ENCODE measurements around the gene LYSMD2. TPM values are rescaled to one million over a fixed set of nuclear protein-coding genes. Genes with fewer than 3 reads are reported as not detected.

LYSMD2 gene
- total RNA-seq, 6 experiments from 2014 or later, result 5.0 to 17.4 (median 8.4) TPM

DNA sequence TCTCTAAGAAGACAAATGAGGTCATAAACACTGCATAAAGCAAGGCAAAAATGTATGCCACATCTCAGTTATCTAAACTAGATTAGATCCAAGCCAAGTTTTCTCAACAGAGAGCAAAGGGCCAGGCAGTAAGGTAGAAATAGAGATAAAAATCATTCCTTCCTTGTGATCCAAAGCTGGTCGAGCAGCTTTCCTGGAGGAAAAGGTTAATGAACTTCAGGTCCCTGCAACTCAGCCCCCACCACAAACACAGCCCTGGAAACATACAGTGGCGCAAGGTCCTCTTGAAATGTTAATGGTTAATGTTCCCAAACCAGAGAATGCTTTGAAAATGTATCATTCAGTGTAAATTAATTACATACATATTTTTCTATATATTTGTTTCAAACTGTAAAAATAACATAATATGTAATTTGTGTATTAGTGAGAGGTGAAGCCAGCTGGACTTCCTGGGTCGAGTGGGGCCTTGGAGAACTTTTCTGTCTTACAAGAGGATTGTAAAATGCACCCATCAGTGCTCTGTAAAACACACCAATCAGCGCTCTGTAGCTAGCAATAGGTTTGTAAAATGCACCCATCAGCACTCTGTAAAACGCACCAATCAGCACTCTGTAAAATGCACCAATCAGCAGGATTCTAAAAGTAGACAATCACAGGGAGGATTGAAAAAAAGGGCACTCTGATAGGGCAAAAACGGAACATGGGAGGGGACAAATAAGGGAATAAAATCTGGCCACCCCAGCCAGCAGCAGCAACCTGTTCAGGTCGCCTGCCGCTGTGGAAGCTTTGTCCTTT lies 17.1 kb downstream of the LYSMD2 start:
- Histone ChIP-seq H3K4me3 (no peak overlapping the region), H3K27me3 (no peaks in the 10 kb centered on the region), H3K4me1 (peaks cover 0 to 10% (median 0%) of the 10 kb centered on the region in 4 donors), H3K36me3 (peaks cover 0 to 10% (median 1%) of the 10 kb centered on the region in 4 donors), H3K9me3 (no peaks in the 10 kb centered on the region), H3K27ac (peak overlapping the region in 2 of 3 donors; percentile 7 to 45)
- intact Hi-C loops (cut with DNase I), result no loop called here
- ATAC-seq, result peak in 3 of 4 donors; percentile 54 to 61 (median 56)
- no peak for DNase-seq
- TF ChIP-seq POLR2A (IDR thresholded peaks at IDR 0.05), result no peak
- TF ChIP-seq, protein P1, sequence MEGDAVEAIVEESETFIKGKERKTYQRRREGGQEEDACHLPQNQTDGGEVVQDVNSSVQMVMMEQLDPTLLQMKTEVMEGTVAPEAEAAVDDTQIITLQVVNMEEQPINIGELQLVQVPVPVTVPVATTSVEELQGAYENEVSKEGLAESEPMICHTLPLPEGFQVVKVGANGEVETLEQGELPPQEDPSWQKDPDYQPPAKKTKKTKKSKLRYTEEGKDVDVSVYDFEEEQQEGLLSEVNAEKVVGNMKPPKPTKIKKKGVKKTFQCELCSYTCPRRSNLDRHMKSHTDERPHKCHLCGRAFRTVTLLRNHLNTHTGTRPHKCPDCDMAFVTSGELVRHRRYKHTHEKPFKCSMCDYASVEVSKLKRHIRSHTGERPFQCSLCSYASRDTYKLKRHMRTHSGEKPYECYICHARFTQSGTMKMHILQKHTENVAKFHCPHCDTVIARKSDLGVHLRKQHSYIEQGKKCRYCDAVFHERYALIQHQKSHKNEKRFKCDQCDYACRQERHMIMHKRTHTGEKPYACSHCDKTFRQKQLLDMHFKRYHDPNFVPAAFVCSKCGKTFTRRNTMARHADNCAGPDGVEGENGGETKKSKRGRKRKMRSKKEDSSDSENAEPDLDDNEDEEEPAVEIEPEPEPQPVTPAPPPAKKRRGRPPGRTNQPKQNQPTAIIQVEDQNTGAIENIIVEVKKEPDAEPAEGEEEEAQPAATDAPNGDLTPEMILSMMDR (IDR thresholded peaks at IDR 0.05), result no peak
- 51% methylated on average over 6 of the region's 8 CpGs for WGBS (ENCODE audit: insufficient coverage, low coverage, low lambda C conversion rate, missing lambda C conversion rate)

DNA sequence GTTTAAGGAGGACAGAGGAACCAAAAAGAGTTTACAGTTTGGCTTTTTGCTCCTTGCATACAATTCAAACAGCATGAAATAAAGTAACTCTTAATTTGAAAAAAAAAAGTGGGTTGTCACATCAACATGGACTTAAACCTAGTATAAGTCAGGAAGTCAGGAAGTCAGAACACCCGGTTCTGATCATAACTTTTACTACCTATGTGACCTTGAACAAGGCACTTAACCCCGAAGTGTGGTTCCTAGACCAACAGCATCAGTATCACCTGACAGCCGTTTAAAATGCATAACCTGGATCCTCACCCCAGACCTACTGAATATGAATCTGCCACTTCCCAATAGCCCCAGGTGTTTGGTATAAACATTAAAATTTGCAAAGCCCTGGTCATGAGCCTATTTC lies 18.7 kb downstream of the LYSMD2 start:
- Histone ChIP-seq H3K27me3 (no peaks in the 10 kb centered on the region), H3K4me1 (peaks cover 0 to 10% (median 0%) of the 10 kb centered on the region in 4 donors), H3K9me3 (no peaks in the 10 kb centered on the region), H3K27ac (no peak overlapping the region), H3K4me3 (no peak overlapping the region), H3K36me3 (peaks cover 0 to 4% (median 0%) of the 10 kb centered on the region in 4 donors)
- 70% methylated on average over 3 of the region's 3 CpGs for WGBS (ENCODE audit: insufficient coverage, low coverage, low lambda C conversion rate, missing lambda C conversion rate)
- intact Hi-C loops (cut with DNase I), result no loop called here
- no peak for DNase-seq
- TF ChIP-seq POLR2A (IDR thresholded peaks at IDR 0.05), result no peak
- TF ChIP-seq, protein P1 (IDR thresholded peaks at IDR 0.05), result no peak
- no peak for ATAC-seq

DNA sequence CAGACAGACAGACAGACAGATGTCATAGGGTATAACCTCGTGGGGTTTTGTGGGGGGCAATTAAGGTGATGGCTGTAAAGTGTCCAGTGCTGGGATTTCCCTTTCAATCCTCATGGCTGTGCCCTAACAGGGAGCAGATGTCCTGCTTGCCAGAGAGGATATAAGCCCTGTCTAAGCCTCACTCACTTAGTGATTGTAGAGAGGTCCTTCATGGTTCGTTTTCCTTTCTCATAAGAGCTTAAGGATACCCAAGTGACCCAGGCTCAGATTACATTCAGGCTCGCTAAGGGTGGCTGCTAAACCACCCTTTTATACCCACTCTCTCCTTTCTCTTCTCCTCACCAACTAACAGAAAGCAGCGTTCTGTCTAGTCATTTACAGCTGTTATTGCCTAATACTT lies 19.2 kb downstream of the LYSMD2 start:
- no peak overlapping the region for H3K4me3 ChIP-seq
- H3K36me3 ChIP-seq, result no peaks in the 10 kb centered on the region
- WGBS (ENCODE audit: insufficient coverage, low coverage, low lambda C conversion rate, missing lambda C conversion rate), result 50% methylated on average over 4 of the region's 4 CpGs
- intact Hi-C loops (cut with DNase I), result no loop called here
- H3K27ac ChIP-seq, result no peak overlapping the region
- H3K4me1 ChIP-seq, result peaks cover 0 to 10% (median 0%) of the 10 kb centered on the region in 4 donors
- ATAC-seq, result no peak
- TF ChIP-seq, protein P1 (IDR thresholded peaks at IDR 0.05), result no peak
- no peak for TF ChIP-seq POLR2A (IDR thresholded peaks at IDR 0.05)
- DNase-seq, result no peak
- H3K9me3 ChIP-seq, result no peaks in the 10 kb centered on the region
- H3K27me3 ChIP-seq, result no peaks in the 10 kb centered on the region

DNA sequence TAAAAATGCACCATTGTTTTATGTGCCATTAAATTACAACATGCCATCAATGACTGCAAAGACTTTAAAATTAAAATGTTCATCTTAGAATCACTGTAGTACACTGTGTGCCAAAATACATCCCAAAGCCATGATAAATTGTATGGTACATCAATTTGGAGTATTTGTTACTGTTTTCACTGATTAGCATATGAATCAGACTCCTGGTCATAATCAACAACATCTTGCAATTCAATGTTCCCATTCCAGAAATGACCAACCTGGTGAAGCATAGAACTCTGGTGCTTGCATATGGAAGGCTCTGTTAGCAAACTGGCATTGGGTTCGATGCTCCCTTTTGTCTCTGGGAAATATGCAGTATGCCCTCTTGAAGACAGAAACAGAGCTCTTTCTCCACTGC lies 22.5 kb downstream of the LYSMD2 start:
- TF ChIP-seq, protein P1 (IDR thresholded peaks at IDR 0.05), result no peak
- no peak for TF ChIP-seq POLR2A (IDR thresholded peaks at IDR 0.05)
- no peak for DNase-seq
- WGBS (ENCODE audit: insufficient coverage, low coverage, low lambda C conversion rate, missing lambda C conversion rate), result no CpG with 5 or more reads among the region's 1 CpG
- Histone ChIP-seq H3K27me3 (no peaks in the 10 kb centered on the region), H3K9me3 (no peaks in the 10 kb centered on the region), H3K4me3 (no peak overlapping the region), H3K4me1 (peaks cover 0 to 2% (median 0%) of the 10 kb centered on the region in 4 donors), H3K27ac (no peak overlapping the region), H3K36me3 (no peaks in the 10 kb centered on the region)
- intact Hi-C loops (cut with DNase I), result no loop called here
- no peak for ATAC-seq

All from right lobe of liver (tissue), 6 donors.